Measurements from ENCODE around the gene PIM3. TPM values are rescaled to one million over a fixed set of nuclear protein-coding genes. Genes with fewer than 3 reads are reported as not detected.

The PIM3 gene
- polyA plus RNA-seq, 1 of the 3 experiments (the other 2 are of a cell fraction), result 15.3 TPM

DNA sequence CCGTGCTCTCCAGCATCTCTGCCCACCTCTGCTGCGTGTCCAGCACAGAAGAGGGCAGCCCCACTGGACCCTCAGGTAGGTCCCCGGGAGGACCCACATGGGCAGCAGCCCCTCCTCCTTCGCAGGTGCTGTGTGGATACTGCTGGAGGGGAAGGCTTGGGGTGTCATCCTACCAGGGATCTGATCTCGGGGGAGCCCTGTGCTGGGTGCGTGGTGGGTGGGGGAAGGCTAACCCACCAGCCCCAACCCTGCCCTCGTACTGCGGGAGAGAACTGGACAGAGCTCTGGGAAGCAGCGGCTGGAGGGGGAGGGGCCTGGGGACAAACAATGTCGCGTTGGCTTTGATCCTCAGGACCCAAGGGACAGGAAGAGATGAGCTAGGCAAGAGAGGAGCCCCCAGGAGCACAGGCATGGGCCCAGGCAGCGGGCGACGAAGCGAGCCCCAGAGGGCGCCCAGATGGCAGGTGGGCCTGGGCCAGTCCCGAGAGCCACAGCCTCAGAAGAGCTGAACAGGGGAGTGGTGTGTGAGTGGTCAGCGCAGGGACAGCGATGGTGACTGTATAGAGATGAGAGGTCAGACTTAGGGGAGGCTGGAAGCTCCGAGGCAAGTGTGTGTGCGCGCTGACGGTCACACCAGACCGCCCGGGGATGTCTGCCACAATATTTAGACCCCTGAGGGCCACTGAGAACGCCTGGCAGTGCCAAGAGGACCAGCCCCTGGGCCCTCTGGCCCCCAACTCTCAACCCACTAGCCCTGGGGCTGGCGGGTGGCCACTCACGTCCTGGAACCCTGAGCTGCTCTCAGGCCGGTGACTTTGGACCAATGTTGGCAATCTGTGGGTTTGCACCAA lies 1.4 kb upstream of the PIM3 start:
- peak overlapping the region; percentile 68; the same call in 1 of the 2 replicates for H3K9ac ChIP-seq
- ChIA-PET CTCF (interaction anchor here (1.3 kb wide), 1 partner anchor 71 kb away, joined by 5 read pairs; no protein-coding TSS in a partner anchor), POLR2A (interaction anchor here (1.2 to 1.4 kb wide), 2 partner anchors 13 to 23 kb away, joined by 3 read pairs; no protein-coding TSS in a partner anchor)
- 85% methylated on average over 22 of the region's 29 CpGs for WGBS (ENCODE audit: low lambda C conversion rate)
- peaks cover 7% of the 10 kb centered on the region for H4K20me1 ChIP-seq (ENCODE audit: insufficient read depth)
- peaks cover 30% of the 10 kb centered on the region for H3K79me2 ChIP-seq (ENCODE audit: insufficient read depth)
- TF ChIP-seq NFIC (IDR thresholded peaks at IDR 0.05; ENCODE audit: borderline replicate concordance), result no peak
- TF ChIP-seq FOSL2 (IDR thresholded peaks at IDR 0.05; ENCODE audit: borderline replicate concordance, low read depth), result no peak
- no peak for TF ChIP-seq RCOR1 (IDR thresholded peaks at IDR 0.05; ENCODE audit: low read length)
- TF ChIP-seq SMC3 (IDR thresholded peaks at IDR 0.05; ENCODE audit: low read depth, low read length), result no peak
- no peak for TF ChIP-seq RFX5 (IDR thresholded peaks at IDR 0.05; ENCODE audit: low read length)
- no peak for TF ChIP-seq TCF12 (IDR thresholded peaks at IDR 0.05)
- TF ChIP-seq, protein P1, sequence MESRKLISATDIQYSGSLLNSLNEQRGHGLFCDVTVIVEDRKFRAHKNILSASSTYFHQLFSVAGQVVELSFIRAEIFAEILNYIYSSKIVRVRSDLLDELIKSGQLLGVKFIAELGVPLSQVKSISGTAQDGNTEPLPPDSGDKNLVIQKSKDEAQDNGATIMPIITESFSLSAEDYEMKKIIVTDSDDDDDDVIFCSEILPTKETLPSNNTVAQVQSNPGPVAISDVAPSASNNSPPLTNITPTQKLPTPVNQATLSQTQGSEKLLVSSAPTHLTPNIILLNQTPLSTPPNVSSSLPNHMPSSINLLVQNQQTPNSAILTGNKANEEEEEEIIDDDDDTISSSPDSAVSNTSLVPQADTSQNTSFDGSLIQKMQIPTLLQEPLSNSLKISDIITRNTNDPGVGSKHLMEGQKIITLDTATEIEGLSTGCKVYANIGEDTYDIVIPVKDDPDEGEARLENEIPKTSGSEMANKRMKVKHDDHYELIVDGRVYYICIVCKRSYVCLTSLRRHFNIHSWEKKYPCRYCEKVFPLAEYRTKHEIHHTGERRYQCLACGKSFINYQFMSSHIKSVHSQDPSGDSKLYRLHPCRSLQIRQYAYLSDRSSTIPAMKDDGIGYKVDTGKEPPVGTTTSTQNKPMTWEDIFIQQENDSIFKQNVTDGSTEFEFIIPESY (IDR thresholded peaks at IDR 0.05; ENCODE audit: borderline replicate concordance, low read depth), result no peak
- TF ChIP-seq RXRA (IDR thresholded peaks at IDR 0.05; ENCODE audit: borderline replicate concordance, low read depth), result no peak
- no peak for TF ChIP-seq JUND (IDR thresholded peaks at IDR 0.05)
- H3F3A ChIP-seq (replicated peaks; ENCODE audit: insufficient read depth), result no peaks in the 10 kb centered on the region
- H2AFZ ChIP-seq (ENCODE audit: low read depth), result peak overlapping the region; percentile 84; the same call in 1 of the 2 replicates
- peaks cover 20 to 46% of the 10 kb centered on the region in 2 experiments; a peak in 2 of 4 replicates for H3K4me1 ChIP-seq (ENCODE audit: control insufficient read depth in 1 of 2, insufficient read depth in 2 of 2, low read depth in 1 of 2, low read length in 1 of 2)
- H3K36me3 ChIP-seq (replicated peaks in 1 of 2; ENCODE audit: control insufficient read depth in 1 of 2, insufficient read depth in 2 of 2, low read length in 1 of 2), result peaks cover 5 to 16% of the 10 kb centered on the region in 2 experiments
- H3K4me3 ChIP-seq (ENCODE audit: low read depth in 2 of 2, low read length in 1 of 2), result peak overlapping the region; percentile 76 to 77
- peak overlapping the region; percentile 98 for H3K4me2 ChIP-seq
- no peak for DNase-seq
- H3K27me3 ChIP-seq (ENCODE audit: insufficient read depth), result no peaks in the 10 kb centered on the region
- peak overlapping the region in 1 of 2 experiments; percentile 86; a peak in 1 of 4 replicates for H3K27ac ChIP-seq (ENCODE audit: low read depth in 2 of 2, low read length in 1 of 2)
- H3K9me2 ChIP-seq, result no peaks in the 10 kb centered on the region
- H3K9me3 ChIP-seq, result no peaks in the 10 kb centered on the region

DNA sequence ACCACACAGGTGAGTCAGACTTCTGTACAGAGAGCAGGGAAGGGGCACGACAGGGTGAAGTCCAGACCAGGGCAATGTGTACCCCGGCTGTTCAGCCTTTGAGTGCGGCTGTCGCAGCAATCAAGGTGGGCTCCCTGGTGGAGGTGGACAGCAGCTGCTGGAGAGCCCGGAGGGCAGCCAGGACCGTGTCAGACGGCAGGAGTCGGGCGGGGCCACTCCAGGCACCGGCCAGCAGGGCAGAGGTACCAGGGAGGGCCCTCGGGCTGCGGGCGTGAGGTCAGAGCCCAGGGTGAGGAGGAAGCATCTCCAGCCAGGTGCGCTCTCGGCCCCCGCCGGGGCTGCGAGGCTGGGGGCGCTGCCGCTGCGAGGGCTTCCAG lies 802 bp upstream of the PIM3 start:
- Histone ChIP-seq H3K4me3 (ENCODE audit: low read depth in 2 of 2, low read length in 1 of 2) (peak overlapping the region; percentile 76 to 77), H3K27ac (ENCODE audit: low read depth in 2 of 2, low read length in 1 of 2) (peak overlapping the region; percentile 59 to 86; a peak in 3 of 4 replicates), H3K27me3 (ENCODE audit: insufficient read depth) (no peaks in the 10 kb centered on the region), H3K9me2 (no peaks in the 10 kb centered on the region), H3F3A (replicated peaks; ENCODE audit: insufficient read depth) (no peaks in the 10 kb centered on the region), H3K9me3 (no peaks in the 10 kb centered on the region), H3K79me2 (ENCODE audit: insufficient read depth) (peaks cover 31% of the 10 kb centered on the region), H3K36me3 (replicated peaks in 1 of 2; ENCODE audit: control insufficient read depth in 1 of 2, insufficient read depth in 2 of 2, low read length in 1 of 2) (peaks cover 5 to 16% of the 10 kb centered on the region in 2 experiments), H3K9ac (peak overlapping the region; percentile 68), H4K20me1 (ENCODE audit: insufficient read depth) (peaks cover 7% of the 10 kb centered on the region), H3K4me1 (ENCODE audit: control insufficient read depth in 1 of 2, insufficient read depth in 2 of 2, low read depth in 1 of 2, low read length in 1 of 2) (peaks cover 20 to 40% of the 10 kb centered on the region in 2 experiments; a peak in 2 of 4 replicates), H2AFZ (ENCODE audit: low read depth) (peak overlapping the region; percentile 84), H3K4me2 (peak overlapping the region; percentile 98)
- 0% methylated on average over 1 of the region's 21 CpGs for WGBS (ENCODE audit: low lambda C conversion rate)
- CTCF ChIA-PET, result interaction anchor here (1.3 kb wide), 1 partner anchor 71 kb away, joined by 5 read pairs; no protein-coding TSS in a partner anchor
- TF ChIP-seq, protein P2, sequence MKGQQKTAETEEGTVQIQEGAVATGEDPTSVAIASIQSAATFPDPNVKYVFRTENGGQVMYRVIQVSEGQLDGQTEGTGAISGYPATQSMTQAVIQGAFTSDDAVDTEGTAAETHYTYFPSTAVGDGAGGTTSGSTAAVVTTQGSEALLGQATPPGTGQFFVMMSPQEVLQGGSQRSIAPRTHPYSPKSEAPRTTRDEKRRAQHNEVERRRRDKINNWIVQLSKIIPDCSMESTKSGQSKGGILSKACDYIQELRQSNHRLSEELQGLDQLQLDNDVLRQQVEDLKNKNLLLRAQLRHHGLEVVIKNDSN (IDR thresholded peaks at IDR 0.05; ENCODE audit: borderline replicate concordance, low read depth), result no peak
- TF ChIP-seq, protein P3, sequence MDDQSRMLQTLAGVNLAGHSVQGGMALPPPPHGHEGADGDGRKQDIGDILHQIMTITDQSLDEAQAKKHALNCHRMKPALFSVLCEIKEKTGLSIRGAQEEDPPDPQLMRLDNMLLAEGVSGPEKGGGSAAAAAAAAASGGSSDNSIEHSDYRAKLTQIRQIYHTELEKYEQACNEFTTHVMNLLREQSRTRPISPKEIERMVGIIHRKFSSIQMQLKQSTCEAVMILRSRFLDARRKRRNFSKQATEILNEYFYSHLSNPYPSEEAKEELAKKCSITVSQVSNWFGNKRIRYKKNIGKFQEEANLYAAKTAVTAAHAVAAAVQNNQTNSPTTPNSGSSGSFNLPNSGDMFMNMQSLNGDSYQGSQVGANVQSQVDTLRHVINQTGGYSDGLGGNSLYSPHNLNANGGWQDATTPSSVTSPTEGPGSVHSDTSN (IDR thresholded peaks at IDR 0.05), result 0 out of 2 replicates have a peak, but pooled peaks have one; percentile 2
- TF ChIP-seq NFIC (IDR thresholded peaks at IDR 0.05; ENCODE audit: borderline replicate concordance) (no peak), GATA2 (CRISPR knock-in tag; IDR thresholded peaks at IDR 0.05) (no peak)
- DNase-seq, result peak; percentile 80
- POLR2A ChIA-PET, result interaction anchor here (1.2 to 1.4 kb wide), 2 partner anchors 13 to 24 kb away, joined by 3 read pairs; no protein-coding TSS in a partner anchor
